GM12801 (cell line): ENCODE data around the gene SEC22C.

Experiments
- TF ChIP-seq, protein P1 (sequence below): IDR thresholded peaks from one replicate; pipeline ENCODE4 v1.5.1; 2011; ENCODE audit warnings: control low read depth; ENCODE audit not compliant: insufficient read length; ENCODE audit errors: extremely low read depth

Gene SEC22C

DNA sequence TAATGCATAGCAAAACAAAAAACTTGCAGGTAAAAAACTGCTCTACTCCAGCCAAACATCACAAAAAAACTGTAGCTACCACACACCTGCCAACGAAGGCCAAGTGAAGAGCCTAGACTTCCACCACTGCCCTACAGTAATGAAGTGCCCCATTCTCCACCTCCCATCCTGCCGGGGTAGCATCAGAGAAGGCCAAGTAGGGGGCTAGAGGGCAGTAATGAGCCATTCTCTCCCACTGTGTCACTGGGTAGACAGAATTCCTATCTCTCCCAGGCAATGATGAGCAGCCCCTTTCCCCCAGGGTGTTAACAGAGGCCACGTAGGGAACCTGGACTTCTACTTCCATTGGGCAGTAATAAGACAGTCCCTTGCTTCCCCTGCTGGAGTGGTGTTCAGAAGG is 9.5 kb downstream of the SEC22C start:
- TF ChIP-seq, protein P1, sequence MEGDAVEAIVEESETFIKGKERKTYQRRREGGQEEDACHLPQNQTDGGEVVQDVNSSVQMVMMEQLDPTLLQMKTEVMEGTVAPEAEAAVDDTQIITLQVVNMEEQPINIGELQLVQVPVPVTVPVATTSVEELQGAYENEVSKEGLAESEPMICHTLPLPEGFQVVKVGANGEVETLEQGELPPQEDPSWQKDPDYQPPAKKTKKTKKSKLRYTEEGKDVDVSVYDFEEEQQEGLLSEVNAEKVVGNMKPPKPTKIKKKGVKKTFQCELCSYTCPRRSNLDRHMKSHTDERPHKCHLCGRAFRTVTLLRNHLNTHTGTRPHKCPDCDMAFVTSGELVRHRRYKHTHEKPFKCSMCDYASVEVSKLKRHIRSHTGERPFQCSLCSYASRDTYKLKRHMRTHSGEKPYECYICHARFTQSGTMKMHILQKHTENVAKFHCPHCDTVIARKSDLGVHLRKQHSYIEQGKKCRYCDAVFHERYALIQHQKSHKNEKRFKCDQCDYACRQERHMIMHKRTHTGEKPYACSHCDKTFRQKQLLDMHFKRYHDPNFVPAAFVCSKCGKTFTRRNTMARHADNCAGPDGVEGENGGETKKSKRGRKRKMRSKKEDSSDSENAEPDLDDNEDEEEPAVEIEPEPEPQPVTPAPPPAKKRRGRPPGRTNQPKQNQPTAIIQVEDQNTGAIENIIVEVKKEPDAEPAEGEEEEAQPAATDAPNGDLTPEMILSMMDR: no peak

DNA sequence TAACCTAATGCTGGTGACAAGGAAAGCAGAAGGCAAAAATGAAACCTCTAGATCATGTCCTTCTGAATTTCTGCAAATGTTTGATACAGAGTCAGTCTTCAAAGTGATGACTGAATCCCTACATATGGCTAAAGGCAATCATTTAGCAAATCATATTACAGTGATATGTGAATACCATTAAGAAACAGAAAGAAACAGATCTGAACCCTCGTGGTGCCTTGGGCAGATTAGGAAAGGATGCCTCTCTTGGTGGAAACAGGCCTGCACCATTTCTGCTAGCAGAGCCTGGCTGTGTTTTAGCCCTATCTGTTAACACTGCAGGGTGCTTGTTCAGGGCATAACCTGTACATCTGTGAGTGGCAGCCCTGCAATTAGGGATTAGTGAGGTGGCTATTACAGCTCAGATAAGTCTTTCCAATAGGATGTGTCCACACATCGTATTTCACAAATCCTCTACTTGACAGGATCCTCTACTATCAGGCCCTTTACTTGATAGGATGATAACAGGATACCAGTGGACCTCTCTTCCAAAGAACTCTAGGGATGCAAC is 12.1 kb downstream of the SEC22C start:
- TF ChIP-seq, protein P1: no peak

DNA sequence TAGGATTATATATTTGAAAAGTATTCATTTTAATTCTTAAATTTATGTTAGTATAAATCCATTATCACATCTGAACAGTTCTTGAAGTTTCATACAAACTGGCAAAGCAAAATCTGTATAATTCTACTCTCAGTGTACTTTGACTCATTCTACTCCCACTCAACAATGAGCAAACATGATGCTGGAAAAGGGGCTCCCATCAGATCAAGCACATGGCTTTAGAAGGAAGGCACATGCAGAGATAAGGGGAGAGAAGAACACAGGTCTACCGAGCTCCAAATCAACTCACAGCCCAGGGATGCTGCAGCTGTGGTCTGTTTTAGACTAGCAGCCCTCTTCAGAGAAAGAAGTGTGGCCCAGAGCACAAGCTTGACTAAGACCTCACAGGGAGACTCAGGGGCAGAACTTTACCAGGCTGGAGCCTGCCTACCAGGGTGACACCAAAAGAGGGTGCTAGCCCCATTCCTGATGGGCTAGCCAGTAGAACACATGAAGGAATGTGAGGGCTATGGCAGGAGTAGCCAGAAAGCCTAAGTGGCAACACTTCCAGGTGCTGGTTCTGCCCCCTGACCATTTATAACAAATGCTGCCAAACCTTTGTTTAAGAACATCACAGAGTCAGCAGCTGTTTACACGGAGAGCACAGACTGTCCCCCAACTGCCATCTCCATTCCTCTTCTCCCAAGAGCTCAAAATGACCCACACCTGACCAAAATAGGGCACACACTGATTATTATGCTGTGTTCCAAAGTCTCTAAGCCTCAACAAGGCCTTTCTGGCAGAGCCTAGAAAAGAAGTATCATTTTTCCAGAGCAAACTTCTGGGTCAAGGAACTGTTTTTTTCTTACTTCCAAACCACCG is 19.5 kb downstream of the SEC22C start:
- TF ChIP-seq, protein P1: no peak

DNA sequence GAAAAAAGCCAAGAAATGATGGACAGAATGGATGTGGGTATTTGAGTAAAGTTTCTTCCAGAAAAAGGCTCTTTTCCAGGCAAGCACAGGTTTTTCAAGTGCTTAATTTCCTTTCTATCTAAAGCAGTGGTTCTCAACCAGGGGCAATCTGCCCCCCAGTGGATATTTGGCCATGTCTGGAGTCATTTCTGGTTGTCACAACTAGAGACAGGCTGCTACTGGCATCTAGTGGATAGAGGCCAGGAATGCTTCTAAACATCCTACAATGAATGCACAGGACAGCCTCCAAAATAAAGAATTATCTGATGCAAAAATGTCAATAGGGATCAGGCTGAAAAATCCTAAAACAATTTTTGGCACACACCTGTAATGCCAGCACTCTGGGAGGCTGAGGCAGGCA is 23.9 kb downstream of the SEC22C start:
- TF ChIP-seq, protein P1: no peak

DNA sequence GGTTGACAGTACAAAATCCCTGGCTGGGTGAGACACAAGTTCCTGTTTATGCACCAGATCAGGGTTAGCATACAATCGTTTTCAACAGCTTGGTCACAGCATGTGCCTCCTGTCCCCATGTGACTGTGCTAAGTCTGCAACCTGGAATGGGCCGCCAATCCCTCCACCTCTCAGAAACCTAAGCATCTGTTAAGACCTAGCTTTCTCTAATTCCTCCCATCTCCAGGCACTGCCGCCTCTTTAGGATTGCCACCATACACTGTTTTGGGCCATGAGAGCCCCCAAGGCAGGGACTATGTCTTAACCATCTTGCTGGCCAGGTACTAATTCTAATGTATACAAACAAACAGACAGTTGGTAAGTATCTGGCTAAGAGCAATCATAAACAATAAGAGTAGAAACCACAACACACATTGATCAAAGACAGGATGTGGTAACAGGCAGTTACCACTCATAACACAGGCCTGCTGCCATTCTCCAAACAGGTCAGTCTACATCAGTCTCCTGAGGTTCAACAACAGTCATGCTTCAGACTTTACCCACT is 25.6 kb downstream of the SEC22C start:
- TF ChIP-seq, protein P1: no peak

DNA sequence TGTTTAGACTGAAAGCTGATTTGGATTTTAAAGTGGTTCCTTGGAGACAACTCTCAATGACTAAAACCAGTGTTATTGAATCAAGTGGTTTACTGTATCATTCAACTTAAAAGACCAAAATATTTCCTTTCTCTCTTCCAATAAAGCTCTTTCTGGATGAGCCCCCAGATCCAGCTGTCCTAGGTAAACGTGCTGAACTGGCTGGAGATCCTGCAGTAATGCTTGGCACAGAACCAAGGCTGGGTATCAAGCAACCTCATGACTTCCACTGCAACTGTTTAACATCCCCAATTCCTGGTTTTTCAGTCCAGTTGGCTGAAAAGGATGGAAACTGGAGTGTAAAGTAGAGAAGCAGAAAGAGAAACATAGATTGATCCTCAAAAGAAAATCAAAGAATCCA is 28.9 kb downstream of the SEC22C start:
- TF ChIP-seq, protein P1: no peak

DNA sequence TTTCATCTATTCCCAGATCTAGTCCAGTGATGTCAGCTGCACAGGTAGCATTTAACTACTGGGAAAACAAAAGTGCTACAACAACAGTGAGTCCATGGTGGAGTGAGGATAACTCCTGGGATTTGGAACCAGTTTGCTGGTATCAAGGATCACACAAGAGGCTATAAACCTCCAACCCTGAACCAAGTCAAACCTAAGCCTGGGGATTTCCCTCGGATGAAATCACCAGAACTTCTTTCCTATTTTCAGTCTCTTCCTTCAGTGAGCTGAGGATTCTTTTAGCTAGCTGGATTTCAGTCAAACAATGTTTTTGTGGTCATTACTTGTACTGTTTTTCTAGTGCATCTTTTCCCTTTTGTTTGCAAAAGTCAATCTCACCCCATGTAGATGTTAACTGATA is 31.5 kb downstream of the SEC22C start:
- TF ChIP-seq, protein P1: no peak
